Stimulated activated CD8-positive, alpha-beta memory T cell treated with anti-CD3 and anti-CD28 coated beads, Interleukin-12 subunit alpha, Interleukin-12 subunit beta, amount 100 ng/mL, for 24 hours (primary cell): ENCODE results near the gene VSX1.

Experiments
- DNase-seq: peaks from one replicate; pipeline ENCODE4 v3.0.0-alpha.2; 2020; ENCODE audit errors: extremely low read depth

Gene VSX1

GRCh38 chr20:25087186-25087929 lies 5.4 kb upstream of the VSX1 start:
- no peak for DNase-seq

GRCh38 chr20:25085756-25086495 lies 4.0 kb upstream of the VSX1 start:
- DNase-seq: no peak

DNA sequence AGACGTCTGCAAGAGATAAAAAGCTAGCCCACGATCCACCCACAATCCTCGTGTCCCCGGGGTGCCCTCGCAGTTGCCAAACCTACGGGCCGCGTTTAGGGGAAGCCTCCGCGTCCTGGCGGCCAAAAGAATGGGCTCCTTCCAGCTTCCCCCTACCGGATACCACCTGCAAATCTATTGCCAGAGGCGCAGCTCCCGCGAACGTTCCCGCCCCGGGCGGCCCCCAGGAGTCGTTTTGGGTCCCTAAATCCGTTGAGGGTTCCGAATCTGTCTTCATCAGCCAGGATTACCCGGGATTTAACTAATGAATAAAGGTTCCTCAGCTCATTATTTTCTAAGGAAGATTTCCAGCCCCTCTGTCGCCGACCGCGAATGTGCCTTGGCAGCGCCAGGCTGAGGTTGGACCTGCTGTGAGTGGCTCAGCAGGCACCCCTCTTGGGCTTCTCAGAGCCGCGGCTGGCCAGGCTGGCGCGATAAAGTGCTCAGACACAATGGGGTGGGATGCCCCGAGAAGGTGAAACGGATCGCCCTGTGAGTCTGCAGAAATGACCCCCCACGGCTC lies 2.8 kb upstream of the VSX1 start:
- DNase-seq: no peak

GRCh38 chr20:25083773-25084625 lies 2.1 kb upstream of the VSX1 start:
- DNase-seq: no peak

DNA sequence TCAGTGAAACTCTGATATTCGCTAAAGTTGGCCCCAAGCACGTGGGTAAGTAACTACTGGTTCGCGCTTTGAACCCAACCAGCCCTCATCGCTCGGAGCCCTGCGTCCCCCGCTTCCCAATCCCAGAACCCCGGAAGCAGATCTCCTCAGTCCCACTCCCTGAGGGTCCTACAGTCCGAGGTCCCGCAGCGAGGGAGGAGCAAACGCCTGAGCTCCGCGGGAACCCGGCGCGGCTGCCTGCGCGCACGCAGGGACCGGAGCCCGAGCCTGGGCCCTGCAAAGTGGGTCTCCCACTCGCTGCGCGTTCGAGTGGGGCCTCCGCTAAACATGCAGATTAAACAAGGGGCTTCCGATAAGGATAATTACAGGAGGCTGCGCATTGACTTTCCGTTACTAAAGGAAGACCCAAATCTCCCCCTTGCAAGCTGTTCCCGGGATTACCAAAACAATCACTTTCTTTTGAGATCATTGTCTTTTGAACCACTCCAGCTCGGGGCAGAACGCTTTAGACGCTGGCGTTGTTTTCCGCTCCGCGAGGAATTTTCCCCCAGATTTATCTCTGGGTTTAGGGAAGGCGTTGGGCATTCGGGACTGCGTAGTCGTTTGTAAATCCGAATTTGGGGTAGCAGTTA lies 1.3 kb upstream of the VSX1 start:
- DNase-seq: no peak

GRCh38 chr20:25082498-25082873 lies 545 bp upstream of the VSX1 start:
- DNase-seq: no peak

DNA sequence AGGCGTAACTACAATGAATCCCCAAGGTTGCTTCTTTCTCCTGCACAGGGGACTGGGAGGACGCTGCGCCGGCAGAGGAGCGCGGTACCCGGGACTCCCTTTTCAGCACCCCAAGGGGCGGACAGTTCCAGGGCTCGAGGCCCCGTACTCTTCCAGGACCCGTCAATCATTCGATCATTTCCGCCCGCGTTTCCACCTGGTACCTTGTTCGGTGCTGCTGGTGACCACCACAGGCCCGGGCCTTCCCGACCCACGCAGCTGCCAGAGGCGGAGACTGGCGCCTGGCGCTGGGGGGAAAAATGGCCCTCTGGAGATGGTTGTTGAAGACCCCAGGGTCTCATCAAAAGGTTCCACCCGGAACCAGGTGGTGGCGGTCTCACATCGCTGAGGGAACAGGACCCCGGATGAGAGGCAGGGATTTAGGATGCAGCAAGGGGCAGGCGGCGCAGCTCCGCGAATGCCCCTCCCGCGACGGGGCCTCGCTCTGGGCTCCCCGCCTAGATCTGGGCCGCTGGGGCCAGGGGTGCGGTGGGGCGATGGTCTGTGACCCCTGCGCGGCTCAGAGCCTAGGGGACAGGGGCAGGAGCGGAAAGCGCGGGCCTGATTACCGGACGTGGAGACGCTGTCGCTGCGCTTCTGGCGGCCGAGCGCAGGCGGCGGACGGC lies 744 bp downstream of the VSX1 start:
- no peak for DNase-seq

GRCh38 chr20:25079171-25079570 lies 2.8 kb downstream of the VSX1 start:
- DNase-seq: no peak

DNA sequence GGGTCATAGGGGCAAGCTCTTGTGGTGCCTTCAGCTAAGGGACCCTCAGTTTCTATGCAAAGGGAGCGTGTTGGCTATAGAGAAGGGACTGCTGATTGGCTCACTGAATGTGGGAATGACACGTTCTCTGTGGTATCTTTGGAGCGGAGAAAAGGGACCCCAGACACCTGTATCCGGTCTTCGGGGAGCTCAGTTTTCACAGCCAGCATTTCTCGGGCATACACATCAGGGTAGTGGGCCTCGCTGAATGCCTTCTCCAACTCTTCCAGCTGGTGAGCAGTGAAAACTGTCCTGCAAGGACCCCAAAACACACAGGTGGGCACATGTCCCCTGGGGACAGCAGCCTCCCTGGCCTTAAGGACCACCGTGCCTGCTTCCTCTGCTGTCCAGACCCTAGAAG lies 3.3 kb downstream of the VSX1 start:
- no peak for DNase-seq

DNA sequence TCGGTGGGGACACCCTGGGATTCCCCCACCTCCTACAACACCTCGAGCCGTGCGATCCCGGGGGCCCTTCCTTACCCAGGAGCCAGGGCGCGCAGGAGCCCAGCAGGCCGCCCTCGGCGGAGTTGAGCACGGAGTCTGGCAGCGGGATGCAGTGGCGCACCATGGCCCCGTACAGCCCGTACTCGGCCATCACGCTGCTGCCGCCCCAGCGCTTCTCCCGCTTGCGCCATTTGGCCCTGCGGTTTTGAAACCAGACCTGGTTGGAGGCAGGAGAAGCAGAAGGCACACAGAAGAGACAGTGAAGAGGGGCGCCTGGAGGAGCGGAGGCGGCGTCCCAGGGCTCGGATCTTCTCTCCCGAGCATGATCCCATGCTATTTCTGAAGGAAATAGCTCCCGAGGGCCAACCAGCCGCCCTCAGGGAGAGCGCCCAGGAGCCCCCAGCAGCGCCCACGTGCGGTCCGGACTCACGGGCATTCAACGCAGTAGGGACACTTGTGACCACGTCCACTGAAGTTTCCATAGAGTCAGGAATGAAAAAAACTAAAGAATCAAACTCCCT lies 4.3 kb downstream of the VSX1 start:
- no peak for DNase-seq

DNA sequence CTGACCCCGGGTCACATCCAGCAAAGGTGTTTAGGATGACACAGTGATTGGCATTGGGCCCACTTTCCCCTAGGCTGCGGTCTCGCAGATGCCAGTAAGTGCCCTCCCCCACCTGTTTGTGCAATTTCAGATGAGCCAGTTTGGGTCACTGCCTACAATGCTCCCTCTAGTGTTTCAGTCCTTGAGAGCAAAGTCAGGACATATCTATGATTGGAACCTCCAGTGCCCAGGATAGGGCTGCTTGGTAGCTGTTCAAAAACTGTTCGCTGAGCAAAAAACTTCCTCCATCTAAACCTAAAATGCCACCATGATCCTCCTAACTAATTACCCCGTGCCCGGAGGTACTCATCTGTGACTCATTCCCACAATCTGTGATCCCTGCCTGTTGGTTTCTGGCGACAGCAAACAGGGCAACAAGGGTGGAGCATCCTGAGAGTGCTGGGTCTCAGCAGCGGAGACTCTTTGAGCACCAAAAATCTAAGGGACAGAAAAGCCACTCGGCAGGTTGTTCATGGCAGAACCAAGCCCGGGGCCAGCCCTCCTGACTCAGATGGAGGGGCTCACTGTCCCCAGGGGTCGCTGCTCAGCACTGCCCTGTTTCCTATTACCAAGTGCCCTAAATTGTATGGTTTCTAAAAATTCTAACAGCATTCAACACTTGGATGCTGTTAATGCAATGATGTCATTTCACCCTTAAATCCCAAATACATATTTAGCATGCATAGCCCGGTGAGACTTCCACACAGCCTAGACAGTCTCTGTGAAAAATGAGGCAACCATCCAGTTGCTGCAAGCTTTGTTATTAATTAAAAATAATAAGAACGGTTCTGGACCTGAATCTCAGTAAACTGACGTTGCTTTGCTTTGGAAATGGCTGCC lies 5.0 kb downstream of the VSX1 start:
- DNase-seq: no peak

GRCh38 chr20:25076201-25076600 lies 5.7 kb downstream of the VSX1 start:
- no peak for DNase-seq

DNA sequence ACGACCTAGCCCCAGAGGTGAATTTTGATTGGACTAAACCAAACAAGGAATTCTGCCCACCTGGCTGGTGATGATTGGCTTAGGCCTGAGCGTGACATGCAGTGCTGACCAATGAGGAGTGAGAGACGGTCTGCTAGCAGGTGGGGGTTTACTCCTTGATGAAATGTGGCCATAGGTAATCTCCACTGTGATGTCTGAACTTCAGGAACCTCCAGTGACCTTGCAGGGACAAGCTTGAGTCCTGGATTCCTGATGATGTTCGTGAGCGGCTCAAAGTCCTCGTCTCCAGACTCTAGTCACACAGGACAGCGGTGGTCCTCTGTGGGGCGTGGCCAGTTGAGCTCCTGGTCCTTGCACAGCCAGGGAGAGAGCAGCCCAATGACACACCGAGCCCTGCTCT lies 8.4 kb downstream of the VSX1 start:
- no peak for DNase-seq

DNA sequence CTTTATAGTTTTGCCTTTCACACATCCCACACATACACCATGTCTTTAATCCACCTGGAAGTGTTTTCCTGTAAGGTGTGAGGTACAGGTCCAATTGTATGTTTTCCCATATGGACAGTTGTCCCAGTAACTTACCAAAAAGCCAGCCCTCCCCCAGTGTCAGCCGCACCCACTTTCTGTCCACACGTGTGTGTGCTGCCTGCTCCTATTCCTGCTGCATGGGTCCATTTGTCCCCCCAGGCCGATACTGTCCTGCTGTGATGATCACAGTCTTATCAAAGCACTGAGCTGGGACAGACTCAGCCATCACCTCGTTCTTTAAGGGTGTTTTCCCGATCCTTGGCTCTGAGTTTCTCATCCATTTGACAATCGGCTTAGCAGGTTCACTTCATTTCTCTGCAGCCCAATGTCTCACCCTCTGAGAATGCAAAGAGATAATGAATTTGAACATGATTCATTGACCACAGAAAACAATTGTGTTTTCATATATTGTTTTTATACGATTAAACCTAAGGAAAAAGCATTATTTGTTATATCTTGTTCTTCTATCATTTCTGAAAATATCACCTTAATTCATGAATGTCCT lies 9.6 kb downstream of the VSX1 start:
- DNase-seq: no peak

DNA sequence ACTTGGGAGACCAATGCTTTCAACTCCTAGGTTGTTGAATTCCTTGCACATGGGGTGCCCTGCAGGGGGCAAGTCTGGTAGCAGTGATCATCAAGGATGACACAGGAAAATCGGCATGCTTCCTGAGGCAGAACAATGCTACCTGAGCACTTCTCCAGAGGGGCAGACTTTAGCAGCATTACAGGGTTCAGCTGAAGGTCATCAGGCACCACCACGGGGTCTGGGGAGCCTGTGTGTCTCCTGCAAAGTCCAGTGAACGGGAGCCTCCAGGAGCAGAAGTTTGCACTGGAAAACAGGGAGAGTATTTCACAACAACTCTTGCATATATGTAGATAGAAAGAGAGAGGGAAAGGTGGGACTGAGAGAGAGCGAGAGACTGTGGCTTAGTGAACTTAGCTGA lies 10.2 kb downstream of the VSX1 start:
- DNase-seq: no peak

DNA sequence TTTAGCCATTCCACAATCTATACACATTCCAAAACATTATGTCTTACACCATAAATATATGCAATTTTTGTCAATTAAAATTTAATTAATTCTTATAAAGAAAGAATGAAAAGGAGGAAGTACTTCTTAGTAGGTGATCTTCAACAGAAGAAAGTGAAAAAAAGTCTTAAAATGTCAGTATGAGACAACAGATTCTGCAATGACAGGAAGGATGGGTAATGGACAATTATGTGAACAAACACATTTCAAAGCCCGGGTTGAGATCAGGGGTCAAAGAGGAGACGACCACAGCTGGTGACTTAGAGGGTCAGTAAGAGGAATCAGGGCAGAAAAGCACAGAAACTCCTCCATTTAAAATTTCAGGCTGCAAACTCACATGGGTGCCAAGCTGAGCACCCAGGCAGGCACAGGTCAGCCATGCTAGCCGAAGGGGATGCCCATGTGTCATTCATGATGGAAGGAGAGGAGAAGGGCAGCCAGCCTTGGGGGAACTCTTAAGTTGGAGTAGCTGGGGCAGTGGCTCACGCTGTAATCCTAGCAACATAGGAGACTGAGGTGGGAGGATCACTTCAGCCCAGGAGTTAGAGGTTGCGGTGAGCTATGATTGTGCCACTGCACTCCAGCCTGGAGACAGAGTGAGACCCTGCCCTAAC lies 11.0 kb downstream of the VSX1 start:
- no peak for DNase-seq

- DNase-seq: no peak
Observed at GRCh38 chr20:25067102-25067987, 14.6 kb downstream of the VSX1 start.

GRCh38 chr20:25066386-25066785 lies 15.6 kb downstream of the VSX1 start:
- no peak for DNase-seq
